SK-N-SH (cell line): ENCODE data around the gene NDUFS7.

Experiments used
- FOXM1 ChIP-seq: IDR thresholded peaks from 2 replicates; pipeline ENCODE4 v1.4.0; 2012; ENCODE audit warnings: low read depth, mild to moderate bottlenecking
- POLR2AphosphoS5 ChIP-seq: IDR thresholded peaks from 2 replicates; pipeline ENCODE4 v1.6.1; 2012; ENCODE audit warnings: low read depth, low read length
- USF2 ChIP-seq: fragments of 150-350 bp; IDR thresholded peaks from 2 replicates; pipeline ENCODE4 v1.6.1; 2017; ENCODE audit warnings: antibody characterized with exemption, low read length, low read depth, borderline replicate concordance
- TF ChIP-seq, protein P1 (sequence below): fragments of 200-600 bp; sonication (generic); IDR thresholded peaks from 2 replicates; pipeline ENCODE4 v1.6.1; 2017; ENCODE audit warnings: antibody characterized with exemption, mild to moderate bottlenecking, moderate library complexity

- no peak for TF ChIP-seq FOXM1
- TF ChIP-seq, protein P1, sequence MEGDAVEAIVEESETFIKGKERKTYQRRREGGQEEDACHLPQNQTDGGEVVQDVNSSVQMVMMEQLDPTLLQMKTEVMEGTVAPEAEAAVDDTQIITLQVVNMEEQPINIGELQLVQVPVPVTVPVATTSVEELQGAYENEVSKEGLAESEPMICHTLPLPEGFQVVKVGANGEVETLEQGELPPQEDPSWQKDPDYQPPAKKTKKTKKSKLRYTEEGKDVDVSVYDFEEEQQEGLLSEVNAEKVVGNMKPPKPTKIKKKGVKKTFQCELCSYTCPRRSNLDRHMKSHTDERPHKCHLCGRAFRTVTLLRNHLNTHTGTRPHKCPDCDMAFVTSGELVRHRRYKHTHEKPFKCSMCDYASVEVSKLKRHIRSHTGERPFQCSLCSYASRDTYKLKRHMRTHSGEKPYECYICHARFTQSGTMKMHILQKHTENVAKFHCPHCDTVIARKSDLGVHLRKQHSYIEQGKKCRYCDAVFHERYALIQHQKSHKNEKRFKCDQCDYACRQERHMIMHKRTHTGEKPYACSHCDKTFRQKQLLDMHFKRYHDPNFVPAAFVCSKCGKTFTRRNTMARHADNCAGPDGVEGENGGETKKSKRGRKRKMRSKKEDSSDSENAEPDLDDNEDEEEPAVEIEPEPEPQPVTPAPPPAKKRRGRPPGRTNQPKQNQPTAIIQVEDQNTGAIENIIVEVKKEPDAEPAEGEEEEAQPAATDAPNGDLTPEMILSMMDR = peak; percentile 65
- no peak for TF ChIP-seq USF2
- peak; percentile 36; the same call in 1 of the 2 replicates for TF ChIP-seq POLR2AphosphoS5
Observed at GRCh38 chr19:1401138-1401888, 17.6 kb downstream of the NDUFS7 start, which contains the start of gene GAMT.
